ENCODE measurements around the gene IFITM1. TPM values are rescaled to one million over a fixed set of nuclear protein-coding genes. Genes with fewer than 3 reads are reported as not detected.

The IFITM1 gene
- total and polyA plus RNA-seq, 2 of the 4 experiments (the other 2 are of a cell fraction), result 24.2 to 68.9 TPM

- Histone ChIP-seq H3K9me1 (ENCODE audit: insufficient read depth, low read length) (no peaks in the 10 kb centered on the region), H3K79me1 (ENCODE audit: low read depth in 1 of 2, low read length in 2 of 2) (no peaks in the 10 kb centered on the region), H3K36me3 (ENCODE audit: control insufficient read depth, insufficient read depth, low read length) (no peaks in the 10 kb centered on the region), H2BK120ac (ENCODE audit: low read depth, low read length) (no peak overlapping the region), H3K27me3 (ENCODE audit: control insufficient read depth, insufficient read depth, low read length) (peaks cover 68% of the 10 kb centered on the region), H2BK5ac (ENCODE audit: low read depth, low read length, poor library complexity, severe bottlenecking) (no peak overlapping the region), H2AK5ac (ENCODE audit: low read depth, low read length) (no peak overlapping the region), H3K4me2 (ENCODE audit: low read depth, low read length) (no peak overlapping the region), H2BK20ac (ENCODE audit: low read depth, low read length) (no peak overlapping the region), H3K9me3 (ENCODE audit: control insufficient read depth, insufficient read depth, low read length) (peaks cover 4% of the 10 kb centered on the region), H2AFZ (replicated peaks; ENCODE audit: low read length, poor library complexity) (no peak overlapping the region), H3K23ac (ENCODE audit: low read depth, low read length) (no peak overlapping the region), H4K91ac (ENCODE audit: insufficient read depth, low read depth, low read length) (no peak overlapping the region), H4K8ac (ENCODE audit: low read depth in 2 of 2, low read length in 2 of 2) (no peak overlapping the region), H4K5ac (ENCODE audit: low read depth, low read length) (no peak overlapping the region), H3K4me1 (ENCODE audit: control insufficient read depth, insufficient read depth, low read length) (no peaks in the 10 kb centered on the region), H2AK9ac (replicated peaks; ENCODE audit: low read depth, low read length, poor library complexity) (no peak overlapping the region), H3K18ac (ENCODE audit: low read depth, low read length) (no peak overlapping the region), H3K14ac (replicated peaks; ENCODE audit: low read depth, low read length) (no peak overlapping the region), H4K20me1 (ENCODE audit: insufficient read depth, low read length) (no peaks in the 10 kb centered on the region), H3K27ac (ENCODE audit: insufficient read depth, low read length) (no peak overlapping the region), H3K4ac (ENCODE audit: low read depth, low read length) (no peak overlapping the region), H3K4me3 (ENCODE audit: insufficient read depth, low read depth, low read length) (no peak overlapping the region), H3K9ac (ENCODE audit: low read depth, low read length) (no peak overlapping the region), H3K56ac (ENCODE audit: extremely low read depth, insufficient read depth, low read length) (no peak overlapping the region), H2BK15ac (ENCODE audit: low read depth, low read length) (no peak overlapping the region)
- no TSS peak for BruUV-seq (replicated peaks)
- in situ Hi-C loops (cut with MboI; ENCODE audit: low sequenced_read_pairs) (loop anchor here (10.0 kb wide), 1 partner anchor 56 kb away; no protein-coding TSS in a partner anchor), intact Hi-C loops (cut with micrococcal nuclease) (no loop called here), dilution Hi-C loops (cut with HindIII; ENCODE audit: low sequenced_read_pairs, unreplicated experiment) (no loop called here)
- POLR2A ChIA-PET (ENCODE audit: unreplicated experiment), result interaction anchor here (0.5 kb wide), 1 partner anchor 8 kb away, joined by 3 read pairs; the partner anchor contains the start of gene PGGHG
- TF ChIP-seq, protein P1, sequence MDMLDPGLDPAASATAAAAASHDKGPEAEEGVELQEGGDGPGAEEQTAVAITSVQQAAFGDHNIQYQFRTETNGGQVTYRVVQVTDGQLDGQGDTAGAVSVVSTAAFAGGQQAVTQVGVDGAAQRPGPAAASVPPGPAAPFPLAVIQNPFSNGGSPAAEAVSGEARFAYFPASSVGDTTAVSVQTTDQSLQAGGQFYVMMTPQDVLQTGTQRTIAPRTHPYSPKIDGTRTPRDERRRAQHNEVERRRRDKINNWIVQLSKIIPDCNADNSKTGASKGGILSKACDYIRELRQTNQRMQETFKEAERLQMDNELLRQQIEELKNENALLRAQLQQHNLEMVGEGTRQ (IDR thresholded peaks at IDR 0.05; ENCODE audit: low read depth, low read length), result no peak
- no peak for TF ChIP-seq RAD21 (IDR thresholded peaks at IDR 0.05; ENCODE audit: low read length)
- TF ChIP-seq NFE2L2 (IDR thresholded peaks at IDR 0.05; ENCODE audit: low read depth, low read length), result no peak
- TF ChIP-seq RCOR1 (IDR thresholded peaks at IDR 0.05; ENCODE audit: insufficient replicate concordance, low read length), result no peak
- TF ChIP-seq MAZ (IDR thresholded peaks at IDR 0.05; ENCODE audit: borderline replicate concordance, low read depth, low read length), result no peak
- no peak for TF ChIP-seq MAFK (IDR thresholded peaks at IDR 0.05; ENCODE audit: low read depth, low read length)
- TF ChIP-seq BHLHE40 (IDR thresholded peaks at IDR 0.05; ENCODE audit: low read depth, low read length), result no peak
- TF ChIP-seq ELK1 (IDR thresholded peaks at IDR 0.05; ENCODE audit: borderline replicate concordance, low read depth, low read length), result no peak
- TF ChIP-seq FOS (IDR thresholded peaks at IDR 0.05; ENCODE audit: low read depth, low read length), result no peak
- TF ChIP-seq MXI1 (IDR thresholded peaks at IDR 0.05; ENCODE audit: borderline replicate concordance, low read depth, low read length), result no peak
- no peak for TF ChIP-seq CHD1 (IDR thresholded peaks at IDR 0.05; ENCODE audit: low read depth, low read length)
- TF ChIP-seq POLR2A (IDR thresholded peaks at IDR 0.05; ENCODE audit: low read depth, low read length), result no peak
- no peak for TF ChIP-seq CTCF (conservative IDR thresholded peaks at IDR 0.05; ENCODE audit: low read depth, low read length)
- 13% methylated on average over 48 of the region's 79 CpGs; no CpG with 5 or more reads in 1 of the 2 experiments for WGBS, 2 experiments (ENCODE audit: extremely low coverage in 2 of 2, insufficient read length in 1 of 2)
- ATAC-seq (ENCODE audit: low read depth) (no peak), DNase-seq (no peak)
- CTCF ChIA-PET, result no interaction called here
These were observed 32.9 kb upstream of the IFITM1 start for GRCh38 chr11:280706-281485.

All from IMR-90 (cell line).